Subcutaneous adipose tissue (tissue), 4 donors: Measurements from ENCODE around the gene CLEC4F. TPM values are rescaled to one million over a fixed set of nuclear protein-coding genes. Genes with fewer than 3 reads are reported as not detected.

Source experiments
- CTCF ChIP-seq: fragments of 450-650 bp; IDR thresholded peaks from one replicate; pipeline ENCODE4 v1.5.1; 2016; ENCODE audit warnings: low read depth, mild to moderate bottlenecking, control low read depth, antibody characterized with exemption, moderate library complexity
- total RNA-seq, 4 donors: library from RNA; depleted of rRNA; stranded (reverse); fragments of >200 nt; gene quantifications; one replicate each; pipeline ENCODE4 v1.1.0, GENCODE V29; 2016

Gene CLEC4F
- total RNA-seq, 4 donors from 2014 or later: 0.38 TPM; not detected in 3

GRCh38 chr2:70850925-70851324, 30.5 kb upstream of the CLEC4F start:
- TF ChIP-seq CTCF: no peak

GRCh38 chr2:70842401-70842800, 22.0 kb upstream of the CLEC4F start:
- no peak for TF ChIP-seq CTCF

- no peak for TF ChIP-seq CTCF
Measured at GRCh38 chr2:70837980-70838925, 17.9 kb upstream of the CLEC4F start.

GRCh38 chr2:70835643-70836042, 15.2 kb upstream of the CLEC4F start, which contains the start of gene CD207:
Gene CD207 (minus strand): TSS chr2:70835816. CDS start chr2:70835776, 40 bp downstream.
- no peak for TF ChIP-seq CTCF

GRCh38 chr2:70834881-70835280, 14.5 kb upstream of the CLEC4F start:
- TF ChIP-seq CTCF: no peak

- TF ChIP-seq CTCF: no peak
Measured at GRCh38 chr2:70834106-70834505, 13.7 kb upstream of the CLEC4F start.

GRCh38 chr2:70833246-70833645, 12.8 kb upstream of the CLEC4F start:
- no peak for TF ChIP-seq CTCF
